Effector CD4-positive, alpha-beta T cell (primary cell): ENCODE data around the gene MDH1B.
"Not testable (repeated sequence)": the region's sequence is repeated elsewhere in the genome, so short reads cannot be mapped to it uniquely, and the experiment has no call there.

Source experiments
- DNase-seq: peaks from one replicate; pipeline ENCODE4 v3.0.0-alpha.2; 2020

MDH1B gene

GRCh38 chr2:206766057-206766930 lies 1.2 kb upstream of the MDH1B start:
- DNase-seq: no peak

- DNase-seq: no peak
Measured at GRCh38 chr2:206764673-206765241, 371 bp downstream of the MDH1B start.

- no peak for DNase-seq
Measured at GRCh38 chr2:206756816-206757215, 8.3 kb downstream of the MDH1B start.

GRCh38 chr2:206740800-206741199 lies 24.3 kb downstream of the MDH1B start:
- DNase-seq: no peak

- no peak for DNase-seq
Measured at GRCh38 chr2:206739271-206739670, 25.9 kb downstream of the MDH1B start.

- DNase-seq: no peak
Measured at GRCh38 chr2:206736935-206737334, 28.2 kb downstream of the MDH1B start.

GRCh38 chr2:206733341-206733740 lies 31.8 kb downstream of the MDH1B start:
- DNase-seq: no peak

DNA sequence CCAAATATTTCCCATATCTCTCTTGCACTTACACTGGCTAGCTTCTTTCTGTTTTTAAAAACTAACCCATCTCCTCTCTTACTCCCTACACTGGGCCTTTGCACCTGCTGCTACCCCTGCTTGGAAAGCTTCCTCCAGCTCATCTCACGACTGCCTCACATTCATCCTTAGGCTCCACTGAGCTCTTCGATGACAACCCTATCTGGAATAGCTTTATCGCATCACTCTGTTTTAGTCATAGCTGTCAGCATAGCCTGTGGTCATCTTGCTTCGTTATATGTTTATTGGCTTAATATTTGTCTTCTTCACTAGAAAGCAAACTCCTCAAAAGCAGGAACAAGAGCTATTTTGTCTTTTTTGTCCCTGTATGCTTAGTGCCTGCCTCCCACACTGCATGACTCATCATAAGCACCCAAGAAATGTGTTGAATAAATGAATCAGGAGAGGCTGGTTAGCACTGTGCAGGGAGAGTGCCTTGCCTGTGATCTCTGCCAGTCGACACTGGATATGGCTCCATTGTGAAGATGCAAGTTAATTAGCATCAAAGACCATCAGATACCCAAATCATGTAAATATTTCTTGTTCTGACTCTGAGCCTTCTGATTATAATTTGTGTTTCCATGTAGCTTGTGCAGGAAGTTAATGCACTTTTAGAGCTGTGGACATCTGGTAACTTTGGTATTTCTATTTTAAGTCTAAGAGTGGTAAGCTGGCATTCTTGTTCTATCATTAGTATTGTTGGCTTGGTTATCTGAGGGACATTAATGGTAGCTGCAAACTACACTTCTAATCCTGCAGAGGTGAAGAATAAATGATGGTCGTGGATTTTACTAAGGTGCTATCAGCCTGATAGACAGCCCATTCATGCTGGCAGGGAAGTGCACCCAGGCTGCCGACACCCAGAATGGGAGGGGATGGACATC lies 36.6 kb downstream of the MDH1B start:
- DNase-seq: no peak

DNA sequence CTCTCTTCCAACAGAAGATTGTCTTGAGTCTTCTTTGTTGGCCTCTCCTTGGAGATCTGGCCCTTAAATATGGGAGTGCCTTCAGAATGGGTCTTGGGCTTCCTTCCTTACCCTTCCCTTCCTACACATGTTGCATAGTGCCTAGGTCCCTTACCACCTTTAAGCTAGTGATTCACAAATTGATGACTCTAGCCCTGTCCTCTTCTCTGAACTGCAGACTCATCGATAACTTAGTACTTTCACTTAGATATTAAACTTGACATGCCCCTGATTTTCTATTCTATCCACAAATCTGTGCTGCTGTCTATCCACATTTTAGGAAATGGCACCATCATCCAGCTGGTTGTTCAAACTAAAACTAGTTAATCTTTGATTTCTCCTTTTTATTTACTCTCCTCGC lies 37.8 kb downstream of the MDH1B start:
- DNase-seq: no peak

GRCh38 chr2:206723288-206723687 lies 41.8 kb downstream of the MDH1B start:
- no peak for DNase-seq

DNA sequence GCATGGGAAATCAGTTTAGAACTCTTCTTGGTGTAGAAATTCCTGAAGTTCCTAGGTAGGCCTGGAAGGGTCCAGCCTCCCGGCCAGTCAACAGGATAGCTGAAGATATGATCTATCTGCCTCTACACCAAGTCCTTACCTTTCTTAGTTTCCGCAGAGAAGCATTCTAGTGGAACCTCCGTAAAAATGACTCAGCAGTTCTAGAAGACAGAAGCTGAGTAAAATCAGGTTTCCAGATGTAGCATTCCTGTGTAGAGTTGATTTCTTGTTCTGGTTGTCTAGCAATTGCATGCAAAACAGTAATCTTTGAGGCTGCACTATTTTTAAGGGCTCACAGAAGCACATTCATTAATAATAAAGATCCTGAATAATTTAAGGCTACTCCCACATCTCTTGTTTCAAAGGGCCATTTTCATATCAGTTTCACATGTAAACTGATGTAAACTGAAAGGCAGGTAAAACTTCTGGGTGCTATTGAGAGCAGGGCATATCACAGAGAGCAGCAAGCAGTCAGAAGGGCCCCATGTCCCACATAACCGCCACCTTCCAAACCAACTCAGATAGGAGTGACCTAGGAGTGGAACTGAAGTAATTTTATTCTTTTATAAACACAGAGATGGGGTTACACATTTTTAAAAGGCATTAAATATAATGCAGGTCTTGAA lies 43.7 kb downstream of the MDH1B start:
- no peak for DNase-seq

- DNase-seq: no peak
Measured at GRCh38 chr2:206718296-206718695, 46.8 kb downstream of the MDH1B start, which contains the start of gene DYTN. Gene DYTN, minus strand, starts transcription at chr2:206718396. Its CDS starts 117 bp downstream, at chr2:206718279.

GRCh38 chr2:206716623-206717022 lies 48.5 kb downstream of the MDH1B start:
- DNase-seq: no peak

GRCh38 chr2:206715183-206715582 lies 49.9 kb downstream of the MDH1B start:
- not testable (repeated sequence) for DNase-seq

DNA sequence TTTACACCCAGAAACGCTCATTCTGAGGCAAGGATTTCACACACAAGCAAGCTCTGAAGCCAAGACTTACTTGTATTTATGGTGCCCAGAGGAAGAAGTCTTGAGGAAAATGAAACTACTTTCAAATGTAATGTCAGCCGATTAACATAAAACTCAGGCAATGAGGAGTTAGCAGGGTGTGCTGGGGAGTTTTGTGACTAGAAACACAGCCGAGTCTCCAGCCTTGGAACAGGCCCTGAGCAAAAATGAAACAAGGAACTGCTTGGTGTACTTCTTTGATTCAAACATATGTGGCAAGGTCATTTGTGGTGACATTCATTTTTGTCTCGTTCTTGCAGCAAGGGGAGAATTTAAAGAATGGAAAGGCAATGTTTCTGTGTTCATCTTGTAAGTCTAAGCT lies 51.4 kb downstream of the MDH1B start:
- DNase-seq: no peak

DNA sequence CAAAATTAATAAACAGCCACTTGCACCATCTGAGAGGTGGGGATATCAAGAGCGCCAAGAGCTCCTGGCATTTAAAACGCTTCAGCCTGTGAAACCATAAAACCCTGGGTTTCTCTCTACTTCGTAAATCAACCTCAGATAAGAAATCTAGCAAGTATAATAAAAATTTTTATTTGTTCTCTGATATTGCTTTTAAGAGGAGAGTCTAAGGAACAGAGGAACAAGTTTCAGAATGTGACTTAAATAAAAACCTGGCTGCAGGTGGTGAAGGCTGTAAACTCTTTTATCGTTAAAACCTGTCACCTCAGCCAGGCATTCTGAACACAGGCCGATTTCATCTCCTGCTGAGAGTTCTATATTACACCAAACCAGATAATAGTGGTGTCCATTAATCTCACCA lies 56.8 kb downstream of the MDH1B start:
- no peak for DNase-seq

DNA sequence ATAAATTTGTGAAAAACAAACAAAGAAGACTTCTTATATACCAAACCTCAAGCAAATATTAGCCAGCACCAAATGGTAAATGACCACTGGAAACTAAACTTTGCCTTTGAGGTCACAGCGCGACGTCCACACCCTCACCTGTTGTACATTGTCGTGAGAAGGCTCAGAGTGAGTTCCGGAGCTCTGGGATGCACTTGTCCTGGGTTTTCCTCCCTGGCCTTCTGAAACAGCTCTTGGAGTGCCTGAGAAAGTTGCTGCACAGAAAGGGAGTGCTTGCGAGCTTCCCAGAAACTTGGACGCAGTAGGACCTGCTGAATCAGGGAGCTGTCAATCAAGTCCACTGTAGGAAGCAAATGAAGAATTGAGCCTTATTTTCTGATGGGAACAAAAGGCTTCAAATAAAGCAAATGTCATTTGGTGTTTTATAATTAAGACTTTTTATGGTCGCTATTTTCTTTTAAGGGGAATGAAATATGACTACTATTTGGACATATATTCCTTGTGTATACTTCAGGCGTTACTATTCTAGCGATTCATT lies 57.9 kb downstream of the MDH1B start:
- DNase-seq: no peak

DNA sequence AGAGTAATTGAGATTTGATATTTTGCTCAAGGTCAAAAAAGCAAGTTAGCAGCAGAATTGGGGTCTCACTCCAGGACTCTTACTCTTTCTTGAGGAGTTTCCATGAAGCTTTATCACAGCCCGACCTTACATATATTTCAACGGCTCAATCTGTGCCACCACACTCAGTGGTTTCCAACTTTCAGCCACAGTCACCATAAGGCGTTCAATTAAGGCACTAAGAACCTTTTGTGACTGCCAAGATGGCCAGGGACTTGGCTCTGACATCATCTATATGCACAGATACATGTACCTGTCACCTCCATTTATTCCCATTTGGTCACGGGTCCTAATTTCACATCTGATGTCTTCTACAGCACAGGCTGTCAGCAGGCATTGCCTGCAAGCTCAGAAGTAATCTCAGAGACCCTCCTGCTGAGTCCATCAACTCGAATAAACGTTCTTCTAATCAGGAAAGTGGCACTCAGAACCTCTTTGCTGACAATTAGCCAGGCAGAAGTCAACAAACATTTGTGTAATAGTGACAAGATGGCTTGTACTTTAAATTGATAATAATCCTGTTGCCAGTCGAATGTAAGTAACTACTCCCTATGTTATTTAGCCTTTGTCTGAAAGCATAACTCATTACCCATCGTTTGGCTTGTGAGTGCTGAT lies 63.0 kb downstream of the MDH1B start:
- DNase-seq: no peak

DNA sequence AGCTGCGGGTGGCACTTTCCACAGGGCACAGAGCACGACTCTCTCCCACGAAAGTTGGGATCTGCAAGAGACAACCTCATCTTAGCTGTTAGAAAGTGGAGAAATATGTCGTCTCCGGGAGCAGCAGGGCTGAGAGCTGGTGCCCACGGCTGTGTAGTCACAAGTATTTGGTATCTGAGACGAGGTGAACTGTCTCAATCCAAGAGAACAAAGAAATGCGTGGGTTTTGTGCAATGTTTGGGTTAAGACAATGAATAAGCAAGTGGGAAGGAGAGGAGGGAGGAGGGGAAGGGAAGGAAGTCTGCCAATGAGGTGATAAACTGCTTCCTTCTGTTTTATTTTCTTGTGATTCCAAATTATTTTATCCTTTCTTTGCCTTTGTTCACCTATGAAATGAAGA lies 65.0 kb downstream of the MDH1B start:
- no peak for DNase-seq

DNA sequence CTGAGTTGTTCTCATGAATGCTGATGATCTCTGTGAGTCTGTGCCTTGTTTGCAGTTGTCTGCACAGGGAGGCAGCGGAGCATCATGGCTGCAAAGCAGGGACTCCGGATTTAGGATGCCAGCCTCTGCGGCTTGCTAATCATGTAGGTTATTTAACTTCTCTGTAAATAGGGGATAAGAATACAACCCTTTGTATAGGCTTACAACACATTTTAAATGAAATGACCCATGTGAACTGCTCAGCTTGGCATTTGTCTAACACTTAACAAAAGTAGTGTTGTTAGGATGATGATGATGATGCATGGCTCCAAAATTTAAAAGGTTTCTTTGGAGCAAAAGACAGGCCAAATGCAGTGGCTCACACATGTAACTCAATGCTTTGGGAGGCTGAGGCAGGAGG lies 66.3 kb downstream of the MDH1B start:
- no peak for DNase-seq

DNA sequence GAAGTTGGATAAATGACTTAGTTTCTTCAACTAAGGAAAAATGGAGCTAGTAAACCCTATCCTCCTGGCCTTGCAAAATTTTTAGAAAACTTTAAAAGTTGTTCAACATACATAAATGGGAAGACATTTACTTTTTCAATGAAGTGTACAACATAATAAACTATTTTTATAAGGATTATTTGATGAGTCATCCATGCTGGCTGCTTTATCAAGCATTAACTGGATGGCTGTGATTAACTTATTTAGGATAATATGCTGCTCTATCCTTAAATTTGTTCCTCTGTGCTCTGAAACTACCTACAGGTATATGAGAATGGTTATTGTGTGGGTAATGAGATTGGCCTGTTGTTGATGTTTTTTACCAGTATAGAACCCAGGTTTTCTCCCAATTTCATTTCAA lies 68.2 kb downstream of the MDH1B start:
- DNase-seq: no peak
